ENCODE measurements around the gene ZBTB16.

GRCh38 chr11:114246321-114247069 lies 187.0 kb downstream of the ZBTB16 start:
- TF ChIP-seq POLR2A (IDR thresholded peaks at IDR 0.05; ENCODE audit: low read length) (no peak), GATA1 (IDR thresholded peaks at IDR 0.05; ENCODE audit: low read depth, low read length) (no peak)

All from erythroblast (primary cell).